ENCODE results near the gene TMEM238. TPM values are rescaled to one million over a fixed set of nuclear protein-coding genes. Genes with fewer than 3 reads are reported as not detected.

TMEM238 gene
- total and polyA plus RNA-seq, 9 of the 15 experiments (the other 6 are each of a cell fraction or from before 2014, with no cell fraction given): 0.18 to 5.1 (median 1.3) TPM; not detected in 4

DNA sequence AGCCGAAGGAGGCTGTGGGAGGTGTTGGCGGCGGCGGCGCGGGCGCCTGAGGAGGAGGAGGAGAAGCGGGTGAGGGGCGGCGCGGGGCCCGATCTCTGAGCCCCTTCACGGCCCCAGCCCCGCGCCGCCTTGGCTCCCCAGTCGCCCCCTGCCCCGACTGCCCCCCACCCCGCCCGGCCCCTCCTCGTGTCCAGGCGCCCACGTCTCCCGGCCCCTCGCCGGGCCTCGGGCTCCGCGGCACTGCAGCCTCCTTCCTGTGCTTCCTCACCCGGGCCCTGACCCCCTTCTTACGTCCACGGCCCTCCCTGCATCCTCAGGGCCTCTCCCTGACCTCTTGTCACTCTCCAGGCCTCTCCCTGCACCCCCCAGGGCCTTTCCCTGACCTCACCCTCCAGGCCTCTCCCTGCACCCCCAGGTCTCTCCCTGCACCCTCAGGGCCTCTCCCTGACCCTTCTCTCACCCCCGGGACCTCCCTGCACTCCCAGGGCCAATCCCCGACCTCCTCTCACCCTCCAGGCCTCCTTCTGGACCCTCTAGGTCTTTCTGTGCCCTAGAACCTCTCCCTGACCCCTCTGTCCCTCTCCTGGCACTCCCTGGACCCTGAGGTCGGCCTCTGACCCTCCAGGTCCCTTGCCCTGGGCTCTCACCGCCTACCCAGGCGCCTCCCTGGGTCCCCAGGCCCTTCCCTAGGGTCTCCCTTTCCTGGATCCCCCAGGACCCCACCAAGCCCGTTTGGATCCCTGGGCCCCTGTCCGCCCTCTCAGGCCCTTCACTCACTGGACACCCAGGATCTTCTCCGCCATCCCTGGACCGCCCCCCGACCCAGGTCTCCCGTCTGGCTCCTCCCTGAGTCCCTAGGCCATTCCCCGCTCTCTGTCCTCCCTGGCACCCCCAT is 44.0 kb downstream of the TMEM238 start (continued):
- TF ChIP-seq YY1 (IDR thresholded peaks at IDR 0.05; ENCODE audit: borderline replicate concordance in 1 of 3, control insufficient read depth in 1 of 3, extremely low read depth in 1 of 3, insufficient read depth in 3 of 3, insufficient read length in 1 of 3, insufficient replicate concordance in 2 of 3, low read depth in 1 of 3, low read length in 2 of 3) (peak in 2 of 3 experiments; percentile 39 to 68), TEAD4 (IDR thresholded peaks at IDR 0.05; ENCODE audit: low read length) (no peak), TEAD4 (CRISPR knock-in tag; IDR thresholded peaks at IDR 0.05; ENCODE audit: borderline replicate concordance) (peak; percentile 29; the same call in 1 of the 2 replicates), EP400 (IDR thresholded peaks at IDR 0.05) (peak; percentile 11; the same call in 1 of the 2 replicates), IFI16 (CRISPR knock-in tag; IDR thresholded peaks at IDR 0.05) (no peak), POLR2AphosphoS5 (IDR thresholded peaks at IDR 0.05; ENCODE audit: control insufficient read depth, insufficient read depth, low read depth, low read length) (peak; percentile 85), HNRNPK (IDR thresholded peaks at IDR 0.05; ENCODE audit: low read depth, low read length, poor library complexity, severe bottlenecking) (no peak), SRF (CRISPR knock-in tag; IDR thresholded peaks at IDR 0.05) (no peak), ZNF655 (CRISPR knock-in tag; IDR thresholded peaks at IDR 0.05) (no peak), CBFA2T3 (IDR thresholded peaks at IDR 0.05) (no peak), KLF1 (tag; IDR thresholded peaks at IDR 0.05) (no peak), E4F1 (CRISPR knock-in tag; IDR thresholded peaks at IDR 0.05; ENCODE audit: borderline replicate concordance) (no peak), SMARCB1 (IDR thresholded peaks at IDR 0.05; ENCODE audit: insufficient read length, low read depth) (no peak)
- TF ChIP-seq, protein P1, sequence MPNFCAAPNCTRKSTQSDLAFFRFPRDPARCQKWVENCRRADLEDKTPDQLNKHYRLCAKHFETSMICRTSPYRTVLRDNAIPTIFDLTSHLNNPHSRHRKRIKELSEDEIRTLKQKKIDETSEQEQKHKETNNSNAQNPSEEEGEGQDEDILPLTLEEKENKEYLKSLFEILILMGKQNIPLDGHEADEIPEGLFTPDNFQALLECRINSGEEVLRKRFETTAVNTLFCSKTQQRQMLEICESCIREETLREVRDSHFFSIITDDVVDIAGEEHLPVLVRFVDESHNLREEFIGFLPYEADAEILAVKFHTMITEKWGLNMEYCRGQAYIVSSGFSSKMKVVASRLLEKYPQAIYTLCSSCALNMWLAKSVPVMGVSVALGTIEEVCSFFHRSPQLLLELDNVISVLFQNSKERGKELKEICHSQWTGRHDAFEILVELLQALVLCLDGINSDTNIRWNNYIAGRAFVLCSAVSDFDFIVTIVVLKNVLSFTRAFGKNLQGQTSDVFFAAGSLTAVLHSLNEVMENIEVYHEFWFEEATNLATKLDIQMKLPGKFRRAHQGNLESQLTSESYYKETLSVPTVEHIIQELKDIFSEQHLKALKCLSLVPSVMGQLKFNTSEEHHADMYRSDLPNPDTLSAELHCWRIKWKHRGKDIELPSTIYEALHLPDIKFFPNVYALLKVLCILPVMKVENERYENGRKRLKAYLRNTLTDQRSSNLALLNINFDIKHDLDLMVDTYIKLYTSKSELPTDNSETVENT (CRISPR knock-in tag; IDR thresholded peaks at IDR 0.05): 0 out of 2 replicates have a peak, but pooled peaks have one; percentile 63
- TF ChIP-seq, protein P2, sequence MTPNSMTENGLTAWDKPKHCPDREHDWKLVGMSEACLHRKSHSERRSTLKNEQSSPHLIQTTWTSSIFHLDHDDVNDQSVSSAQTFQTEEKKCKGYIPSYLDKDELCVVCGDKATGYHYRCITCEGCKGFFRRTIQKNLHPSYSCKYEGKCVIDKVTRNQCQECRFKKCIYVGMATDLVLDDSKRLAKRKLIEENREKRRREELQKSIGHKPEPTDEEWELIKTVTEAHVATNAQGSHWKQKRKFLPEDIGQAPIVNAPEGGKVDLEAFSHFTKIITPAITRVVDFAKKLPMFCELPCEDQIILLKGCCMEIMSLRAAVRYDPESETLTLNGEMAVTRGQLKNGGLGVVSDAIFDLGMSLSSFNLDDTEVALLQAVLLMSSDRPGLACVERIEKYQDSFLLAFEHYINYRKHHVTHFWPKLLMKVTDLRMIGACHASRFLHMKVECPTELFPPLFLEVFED (CRISPR knock-in tag; conservative IDR thresholded peaks at IDR 0.05): no peak

Data from K562 (cell line).